H9 (cell line): ENCODE results near the gene BOD1. TPM values are rescaled to one million over a fixed set of nuclear protein-coding genes. Genes with fewer than 3 reads are reported as not detected.

Experiments
- DNase-seq: peaks from one replicate; pipeline ENCODE4 v3.0.0-alpha.2; 2017
- H2AFZ ChIP-seq: one replicate; pipeline ENCODE4 v1.6.1; 2013; ENCODE audit warnings: mild to moderate bottlenecking, low read length, control low read depth, moderate library complexity
- H2AK5ac ChIP-seq: 2 replicates; pipeline ENCODE4 v1.6.1; 2013; ENCODE audit warnings: low read length, control low read depth, mixed read lengths; ENCODE audit not compliant: insufficient read length
- H2BK120ac ChIP-seq: one replicate; pipeline ENCODE4 v1.6.1; 2013; ENCODE audit warnings: low read depth, mild to moderate bottlenecking, low read length, control low read depth, inconsistent platforms; ENCODE audit not compliant: poor library complexity, severe bottlenecking
- H2BK12ac ChIP-seq: 2 replicates; pipeline ENCODE4 v1.6.1; 2013; ENCODE audit warnings: low read length, control low read depth, mixed read lengths, low read depth; ENCODE audit not compliant: insufficient read length
- H2BK15ac ChIP-seq: 2 replicates; pipeline ENCODE4 v1.6.1; 2013; ENCODE audit warnings: low read depth, low read length, control low read depth
- H2BK20ac ChIP-seq: one replicate; pipeline ENCODE4 v1.6.1; 2013; ENCODE audit warnings: low read depth, mild to moderate bottlenecking, low read length, control low read depth, inconsistent platforms; ENCODE audit not compliant: poor library complexity, severe bottlenecking
- H2BK5ac ChIP-seq: 2 replicates; pipeline ENCODE4 v1.6.1; 2013; ENCODE audit warnings: low read length, control low read depth, mixed read lengths; ENCODE audit not compliant: insufficient read length
- H3K14ac ChIP-seq: 2 replicates; pipeline ENCODE4 v1.6.1; 2013; ENCODE audit warnings: low read length, control low read depth; ENCODE audit not compliant: insufficient read depth
- H3K18ac ChIP-seq: 2 replicates; pipeline ENCODE4 v1.6.1; 2013; ENCODE audit warnings: low read depth, mild to moderate bottlenecking, mixed read lengths, low read length, control low read depth; ENCODE audit not compliant: insufficient read length
- H3K23ac ChIP-seq: 2 replicates; pipeline ENCODE4 v1.6.1; 2013; ENCODE audit warnings: low read length, control low read depth, mixed read lengths, low read depth; ENCODE audit not compliant: insufficient read length
- H3K23me2 ChIP-seq: 2 replicates; pipeline ENCODE4 v1.6.1; 2013; ENCODE audit warnings: low read depth, mild to moderate bottlenecking, mixed read lengths, low read length, control low read depth; ENCODE audit not compliant: insufficient read length, poor library complexity, severe bottlenecking
- H3K27ac ChIP-seq: 2 replicates; pipeline ENCODE4 v1.5.1; 2013; ENCODE audit warnings: low read length, control low read depth, mixed read lengths, low read depth; ENCODE audit not compliant: insufficient read length
- H3K27me3 ChIP-seq: 2 replicates; pipeline ENCODE4 v1.6.1; 2013; ENCODE audit warnings: low read length, control low read depth, inconsistent platforms; ENCODE audit not compliant: insufficient read depth
- H3K4ac ChIP-seq: 2 replicates; pipeline ENCODE4 v1.6.1; 2013; ENCODE audit warnings: low read depth, mild to moderate bottlenecking, control low read depth, inconsistent platforms, low read length, moderate library complexity
- H3K4me1 ChIP-seq: 2 replicates; pipeline ENCODE4 v1.6.1; 2013; ENCODE audit warnings: low read length, control low read depth, inconsistent platforms; ENCODE audit not compliant: insufficient read depth
- H3K4me2 ChIP-seq: 2 replicates; pipeline ENCODE4 v1.6.1; 2013; ENCODE audit warnings: low read length, control low read depth, mixed read lengths; ENCODE audit not compliant: insufficient read length, insufficient read depth
- H3K56ac ChIP-seq: 2 replicates; pipeline ENCODE4 v1.6.1; 2013; ENCODE audit warnings: low read depth, mild to moderate bottlenecking, mixed read lengths, low read length, control low read depth; ENCODE audit not compliant: insufficient read length
- H3K79me1 ChIP-seq: 2 replicates; pipeline ENCODE4 v1.6.1; 2013; ENCODE audit warnings: low read depth, mild to moderate bottlenecking, moderate library complexity, low read length, control low read depth, inconsistent platforms; ENCODE audit not compliant: insufficient read depth, poor library complexity, severe bottlenecking
- H3K79me2 ChIP-seq: 2 replicates; pipeline ENCODE4 v1.6.1; 2013; ENCODE audit warnings: low read length, control low read depth, inconsistent platforms; ENCODE audit not compliant: insufficient read depth
- H3K9ac ChIP-seq: 2 replicates; pipeline ENCODE4 v1.6.1; 2013; ENCODE audit warnings: low read length, control low read depth, mixed read lengths; ENCODE audit not compliant: insufficient read length; ENCODE audit errors: extremely low read depth
- H3K9me3 ChIP-seq: one replicate; pipeline ENCODE4 v1.6.1; 2013; ENCODE audit warnings: low read depth, low read length, inconsistent platforms; ENCODE audit not compliant: control insufficient read depth
- H3T11ph ChIP-seq: one replicate; pipeline ENCODE4 v1.6.1; 2013; ENCODE audit warnings: mild to moderate bottlenecking, low read length, control low read depth, inconsistent platforms
- H4K20me1 ChIP-seq: one replicate; pipeline ENCODE4 v1.6.1; 2013; ENCODE audit not compliant: control insufficient read depth, insufficient read length, insufficient read depth
- H4K5ac ChIP-seq: 2 replicates; pipeline ENCODE4 v1.6.1; 2013; ENCODE audit warnings: low read depth, mild to moderate bottlenecking, mixed read lengths, low read length, control low read depth; ENCODE audit not compliant: insufficient read length
- H4K8ac ChIP-seq: replicated peaks from 2 replicates; pipeline ENCODE4 v1.6.1; 2013; ENCODE audit warnings: low read length, control low read depth, mixed read lengths, low read depth; ENCODE audit not compliant: insufficient read length
- H4K91ac ChIP-seq: 2 replicates; pipeline ENCODE4 v1.6.1; 2013; ENCODE audit warnings: low read depth, mild to moderate bottlenecking, moderate library complexity, mixed read lengths, low read length, control low read depth; ENCODE audit not compliant: insufficient read length
- H3K27ac Mint-ChIP-seq, 3 experiments: 2 replicates in 2 of 3; 3 replicates in 1 of 3; pipeline ENCODE4 v1.8.0; 2020 to 2021; ENCODE audit warnings: mixed read lengths in 3 of 3, mild to moderate bottlenecking in 1 of 3, moderate library complexity in 1 of 3
- H3K27me3 Mint-ChIP-seq: 2 replicates; pipeline ENCODE4 v1.8.0; 2021; ENCODE audit warnings: low read depth, mild to moderate bottlenecking, moderate library complexity, mixed read lengths
- H3K36me3 Mint-ChIP-seq, 3 experiments: 2 replicates in 2 of 3; 3 replicates in 1 of 3; pipeline ENCODE4 v1.8.0; 2020 to 2021; ENCODE audit warnings: low read depth in 3 of 3, mixed read lengths in 3 of 3; ENCODE audit not compliant: insufficient read depth in 1 of 3
- H3K4me1 Mint-ChIP-seq, 2 experiments: 2 replicates each; pipeline ENCODE4 v1.8.0; 2020; ENCODE audit warnings: mixed read lengths in 2 of 2
- H3K4me3 Mint-ChIP-seq, 2 experiments: 2 replicates in 1 of 2; 3 replicates in 1 of 2; pipeline ENCODE4 v1.8.0; 2020 to 2021; ENCODE audit warnings: mild to moderate bottlenecking in 2 of 2, mixed read lengths in 2 of 2, moderate library complexity in 1 of 2
- H3K9me3 Mint-ChIP-seq, 2 experiments: 2 replicates in 1 of 2; 3 replicates in 1 of 2; pipeline ENCODE4 v1.8.0; 2020; ENCODE audit warnings: mild to moderate bottlenecking in 2 of 2, mixed read lengths in 2 of 2, moderate library complexity in 1 of 2
- WGBS: extraction: QIAGEN DNeasy Blood & Tissue Kit; methylation state at CpG from one replicate; pipeline ENCODE4 v1.1.7; 2013; ENCODE audit warnings: missing lambda C conversion rate, low lambda C conversion rate, mixed read lengths; ENCODE audit not compliant: insufficient read length; ENCODE audit errors: extremely low coverage; 5-methylcytosine and 5-hydroxymethylcytosine counted together
- total RNA-seq: library from RNA; stranded (reverse); gene quantifications from 2 replicates; pipeline ENCODE4 v1.2.1, GENCODE V29; 2021
- TF ChIP-seq, protein P1 (sequence below): fragments of 200-600 bp; sonication (generic); conservative IDR thresholded peaks from 3 replicates; pipeline ENCODE4 v1.8.0; 2021; ENCODE audit warnings: antibody characterized with exemption, mild to moderate bottlenecking

BOD1 gene
- total RNA-seq, 1 experiment from 2014 or later = 121 TPM

GRCh38 chr5:173613433-173614159, 2.9 kb downstream of the BOD1 start:
- Histone ChIP-seq H3K27me3 (no peaks in the 10 kb centered on the region), H3K9me3 (no peaks in the 10 kb centered on the region), H3K56ac (no peak overlapping the region), H2BK12ac (no peak overlapping the region), H3K23ac (no peak overlapping the region), H4K8ac (no peak overlapping the region), H4K5ac (no peak overlapping the region), H3K79me1 (peaks cover 6% of the 10 kb centered on the region), H2BK15ac (no peak overlapping the region), H3K4me1 (peaks cover 5% of the 10 kb centered on the region), H3K14ac (no peak overlapping the region), H2AFZ (no peak overlapping the region), H2BK120ac (no peak overlapping the region), H3K79me2 (peaks cover 54% of the 10 kb centered on the region), H3K18ac (no peak overlapping the region), H2BK20ac (no peak overlapping the region), H3K4ac (no peak overlapping the region), H3K27ac (no peak overlapping the region), H2AK5ac (no peak overlapping the region), H3K9ac (no peak overlapping the region), H2BK5ac (no peak overlapping the region), H3K23me2 (peaks cover 4% of the 10 kb centered on the region), H4K20me1 (no peaks in the 10 kb centered on the region), H3T11ph (no peak overlapping the region), H4K91ac (no peak overlapping the region), H3K4me2 (peak overlapping the region; percentile 81)
- Mint-ChIP-seq H3K27ac (peak overlapping the region in 2 of 3 experiments; percentile 16 to 81; a peak in 3 of 7 replicates), H3K4me1 (peaks cover 32 to 35% of the 10 kb centered on the region in 2 experiments), H3K9me3 (no peaks in the 10 kb centered on the region), H3K4me3 (peak overlapping the region; percentile 95 to 97; a peak in 3 of 5 replicates), H3K36me3 (peaks cover 36 to 59% (median 50%) of the 10 kb centered on the region in 3 experiments), H3K27me3 (no peaks in the 10 kb centered on the region)
- TF ChIP-seq, protein P1, sequence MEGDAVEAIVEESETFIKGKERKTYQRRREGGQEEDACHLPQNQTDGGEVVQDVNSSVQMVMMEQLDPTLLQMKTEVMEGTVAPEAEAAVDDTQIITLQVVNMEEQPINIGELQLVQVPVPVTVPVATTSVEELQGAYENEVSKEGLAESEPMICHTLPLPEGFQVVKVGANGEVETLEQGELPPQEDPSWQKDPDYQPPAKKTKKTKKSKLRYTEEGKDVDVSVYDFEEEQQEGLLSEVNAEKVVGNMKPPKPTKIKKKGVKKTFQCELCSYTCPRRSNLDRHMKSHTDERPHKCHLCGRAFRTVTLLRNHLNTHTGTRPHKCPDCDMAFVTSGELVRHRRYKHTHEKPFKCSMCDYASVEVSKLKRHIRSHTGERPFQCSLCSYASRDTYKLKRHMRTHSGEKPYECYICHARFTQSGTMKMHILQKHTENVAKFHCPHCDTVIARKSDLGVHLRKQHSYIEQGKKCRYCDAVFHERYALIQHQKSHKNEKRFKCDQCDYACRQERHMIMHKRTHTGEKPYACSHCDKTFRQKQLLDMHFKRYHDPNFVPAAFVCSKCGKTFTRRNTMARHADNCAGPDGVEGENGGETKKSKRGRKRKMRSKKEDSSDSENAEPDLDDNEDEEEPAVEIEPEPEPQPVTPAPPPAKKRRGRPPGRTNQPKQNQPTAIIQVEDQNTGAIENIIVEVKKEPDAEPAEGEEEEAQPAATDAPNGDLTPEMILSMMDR = no peak
- no CpG with 5 or more reads among the region's 8 CpGs for WGBS
- no peak for DNase-seq
